ENCODE data around the gene SMIM20.
A peak's percentile ranks its signal among the peaks of the same experiment; 100 is the strongest.
"Not testable (repeated sequence)": the region's sequence is repeated elsewhere in the genome, so short reads cannot be mapped to it uniquely, and the experiment has no call there.

SMIM20 gene

DNA sequence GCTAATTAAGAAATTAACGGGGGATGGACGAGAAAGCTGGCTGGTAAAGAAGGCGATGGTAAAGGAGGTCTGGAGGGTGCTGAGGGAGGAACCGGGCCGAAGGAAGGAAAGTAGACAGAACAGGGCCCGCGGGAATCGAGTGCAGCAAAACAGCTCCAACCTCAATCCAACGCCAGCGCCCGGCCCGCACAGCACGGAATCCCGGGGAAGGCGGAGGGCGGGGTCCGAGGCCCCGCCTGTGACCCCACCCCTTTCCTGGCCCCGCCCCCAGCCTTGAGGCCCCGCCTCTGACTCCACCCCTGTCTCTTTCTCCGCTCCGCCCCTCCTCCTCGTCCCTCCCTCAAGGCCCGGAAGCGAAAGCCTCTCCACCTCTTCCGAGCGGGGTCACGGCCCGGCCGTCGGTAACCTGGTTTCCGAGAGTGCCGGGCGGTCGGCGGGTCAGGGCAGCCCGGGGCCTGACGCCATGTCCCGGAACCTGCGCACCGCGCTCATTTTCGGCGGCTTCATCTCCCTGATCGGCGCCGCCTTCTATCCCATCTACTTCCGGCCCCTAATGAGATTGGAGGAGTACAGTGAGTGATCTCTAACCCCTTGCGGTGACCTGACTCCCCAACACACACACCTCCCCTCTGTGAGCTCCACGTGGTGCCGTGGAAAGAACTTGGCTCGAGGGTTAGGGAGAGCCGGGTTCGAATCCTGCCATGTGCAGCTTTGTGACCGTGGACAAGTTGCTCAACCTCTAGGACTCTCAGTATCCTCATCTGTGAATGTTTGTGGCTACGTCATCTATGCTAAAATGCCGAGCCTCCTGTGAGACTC, at the start of gene SMIM20:
Gene SMIM20 (plus strand): TSS at position 370 of the 819 bp plus-strand sequence. CDS start 94 bp downstream, at position 464.
- peak; percentile 99 for DNase-seq (ENCODE audit: low spot score)

DNA sequence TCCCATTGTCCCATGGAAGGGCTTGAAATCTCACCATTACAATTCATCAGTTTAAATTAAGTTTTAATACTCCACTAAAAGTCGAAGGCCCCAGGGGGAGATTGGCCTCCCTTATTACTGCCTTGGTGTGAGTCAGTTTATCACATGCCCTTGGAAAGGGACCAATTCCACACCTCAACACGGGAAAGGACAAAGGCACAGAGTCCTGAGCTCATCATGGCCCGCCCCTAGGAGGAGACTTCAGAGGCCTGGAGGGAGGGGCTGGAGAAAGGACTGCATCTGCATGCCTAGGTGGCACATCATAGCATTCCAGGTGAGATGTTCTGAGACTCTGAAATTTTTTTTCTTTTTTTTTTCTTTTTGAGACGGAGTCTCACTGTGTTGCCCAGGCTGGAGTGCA, 48.4 kb upstream of the SMIM20 start:
- peak; percentile 77 for DNase-seq (ENCODE audit: low spot score)

- not testable (repeated sequence) for DNase-seq (ENCODE audit: low spot score)
Measured at GRCh38 chr4:25866401-25866800, 47.6 kb upstream of the SMIM20 start.

DNA sequence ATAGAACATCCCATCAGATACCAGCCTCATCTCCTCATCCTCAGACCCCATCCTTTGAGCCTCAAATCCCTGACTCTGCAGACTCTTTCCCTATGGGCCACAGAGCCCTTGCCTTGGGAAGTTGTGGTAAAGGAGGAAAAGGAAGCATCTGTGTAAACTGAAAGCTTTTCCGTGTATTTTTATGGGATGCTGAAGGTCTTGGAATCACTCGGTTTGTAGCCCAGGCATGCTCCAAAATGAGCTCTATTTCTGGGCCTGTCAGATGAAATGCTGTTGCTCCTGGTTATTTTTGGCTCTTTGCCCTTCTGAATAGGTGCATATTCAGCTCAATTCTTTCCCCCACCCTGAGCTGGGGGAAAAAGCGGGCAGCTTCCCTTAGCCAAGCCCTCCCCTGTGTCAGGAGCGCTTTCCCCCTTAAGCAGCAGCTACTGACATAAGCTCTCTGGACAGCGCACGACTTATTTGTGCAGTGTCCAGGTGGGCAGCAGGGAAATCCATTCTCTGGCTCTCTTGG, 46.2 kb upstream of the SMIM20 start:
- DNase-seq (ENCODE audit: low spot score): no peak

DNA sequence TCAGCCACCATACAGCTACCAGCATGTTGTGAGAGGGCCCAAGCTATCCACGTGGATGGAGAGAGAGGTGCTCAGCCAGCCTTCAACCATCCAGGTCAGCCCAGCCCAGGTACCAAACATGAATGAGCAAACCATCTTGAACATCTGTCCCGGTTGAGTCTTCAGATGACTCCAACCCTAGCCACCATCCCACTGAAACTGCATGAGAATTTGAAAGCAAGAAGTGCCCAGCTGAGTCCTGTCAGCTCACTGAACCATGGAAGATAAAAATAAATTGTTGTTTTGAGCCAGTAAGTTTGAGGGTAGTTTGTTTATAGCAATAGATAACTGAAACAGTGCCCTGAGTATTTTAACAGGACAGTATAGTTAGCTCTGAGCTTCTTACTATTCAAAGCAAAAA, 43.9 kb upstream of the SMIM20 start:
- no peak for DNase-seq (ENCODE audit: low spot score)

DNA sequence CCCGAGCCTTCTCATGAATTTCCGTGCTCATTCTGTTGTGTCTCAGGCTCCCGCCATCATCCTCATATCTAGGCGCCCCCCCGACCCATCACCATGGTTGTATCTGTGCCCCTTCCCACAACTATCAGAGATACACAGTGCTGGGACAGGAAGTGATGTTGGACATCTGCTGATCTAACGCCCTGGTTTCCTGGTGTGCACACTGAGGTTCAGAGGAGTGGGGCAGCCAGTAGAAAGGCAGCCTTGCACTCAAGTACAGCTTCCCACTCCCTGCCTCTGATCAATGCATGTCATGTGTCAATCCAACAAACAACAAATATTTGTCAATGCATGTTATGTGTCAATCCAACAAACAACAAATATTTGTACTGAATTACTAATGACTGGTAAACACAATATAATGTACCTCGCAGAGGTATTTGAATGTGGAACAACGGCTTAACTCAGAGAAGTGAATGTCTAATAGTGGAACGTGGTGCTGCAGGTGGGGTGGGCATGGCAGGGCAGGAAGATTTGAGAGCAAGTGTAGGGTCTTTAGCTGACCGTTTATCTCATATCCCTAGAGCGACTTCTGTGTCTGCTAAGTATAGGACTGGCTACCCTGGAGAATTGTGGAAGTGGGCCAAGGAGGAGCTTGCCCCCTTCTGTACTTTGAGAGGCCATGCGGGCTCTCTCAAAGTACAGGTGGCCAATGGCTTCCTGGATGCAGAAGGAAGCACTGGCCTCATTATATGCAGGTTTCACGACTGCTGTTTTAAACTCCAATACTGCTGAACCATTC, 41.0 kb upstream of the SMIM20 start:
- no peak for DNase-seq (ENCODE audit: low spot score)

DNA sequence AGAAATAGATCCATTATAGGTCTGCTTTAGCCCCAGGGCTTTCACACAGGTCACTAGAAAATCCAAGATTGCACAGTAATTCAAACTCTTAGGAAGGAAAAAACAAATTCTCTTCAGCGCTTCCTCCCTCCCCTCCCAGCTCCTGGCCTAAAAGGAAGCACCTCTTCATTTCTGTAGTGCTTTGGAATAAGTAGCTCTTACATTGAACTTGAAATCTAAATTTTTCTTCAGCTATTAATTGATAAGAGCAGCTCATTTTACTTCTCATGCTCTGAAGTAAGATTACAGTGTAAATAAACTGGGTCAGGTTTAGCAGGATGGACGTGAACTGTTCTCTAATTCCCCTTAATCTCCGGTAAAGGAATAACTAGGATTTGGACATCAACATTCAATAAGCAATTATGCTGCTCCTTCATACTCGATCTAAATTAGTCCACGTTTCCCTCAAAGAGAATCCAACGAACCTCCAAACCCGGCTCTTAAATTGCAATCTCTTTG, 40.3 kb upstream of the SMIM20 start:
- no peak for DNase-seq (ENCODE audit: low spot score)

- no peak for DNase-seq (ENCODE audit: low spot score)
Measured at GRCh38 chr4:25874655-25875054, 39.4 kb upstream of the SMIM20 start.

GRCh38 chr4:25875281-25875745, 38.7 kb upstream of the SMIM20 start:
- DNase-seq (ENCODE audit: low spot score): no peak

DNA sequence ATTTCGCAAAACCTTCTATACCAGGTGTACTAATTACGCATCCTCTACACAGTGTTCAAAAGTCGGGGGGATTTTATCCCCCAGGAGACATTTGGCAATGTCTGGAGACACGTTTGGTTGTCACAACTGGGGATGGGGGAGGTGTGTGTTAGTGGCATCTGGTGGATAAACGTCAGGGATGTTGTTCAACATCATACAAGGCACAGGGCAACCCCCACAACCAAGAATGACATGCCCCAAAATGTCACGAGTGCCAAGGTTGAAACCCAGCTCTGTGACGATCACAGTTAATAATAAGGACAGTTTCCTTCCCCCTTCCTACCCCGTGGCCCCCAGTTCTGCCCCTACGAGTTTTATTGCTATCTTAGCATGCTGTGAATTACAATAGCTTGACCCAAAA, 35.3 kb upstream of the SMIM20 start:
- DNase-seq (ENCODE audit: low spot score): no peak

DNA sequence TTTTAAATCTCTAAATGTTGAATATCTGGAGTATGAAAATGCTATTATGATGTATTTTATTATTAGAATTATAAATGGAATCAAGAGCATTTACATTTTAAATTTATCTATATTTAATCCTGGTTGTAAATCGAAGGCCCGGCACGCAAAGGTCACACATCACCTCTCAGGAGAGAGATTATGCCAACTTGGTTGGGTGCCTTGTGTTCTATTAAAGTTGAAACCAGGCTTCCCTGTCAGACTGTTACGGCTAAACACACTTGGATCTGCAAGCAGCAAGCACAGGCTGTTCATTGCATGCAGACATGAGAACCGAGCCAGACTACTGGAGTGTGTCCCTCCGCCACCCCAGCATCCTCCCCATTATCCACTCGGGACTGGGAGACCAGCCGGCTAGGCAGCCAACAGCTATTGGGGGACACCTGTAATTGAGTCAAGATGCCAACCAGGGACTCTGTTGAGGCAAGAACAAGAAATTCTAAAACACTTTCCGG, 34.9 kb upstream of the SMIM20 start:
- no peak for DNase-seq (ENCODE audit: low spot score)

DNA sequence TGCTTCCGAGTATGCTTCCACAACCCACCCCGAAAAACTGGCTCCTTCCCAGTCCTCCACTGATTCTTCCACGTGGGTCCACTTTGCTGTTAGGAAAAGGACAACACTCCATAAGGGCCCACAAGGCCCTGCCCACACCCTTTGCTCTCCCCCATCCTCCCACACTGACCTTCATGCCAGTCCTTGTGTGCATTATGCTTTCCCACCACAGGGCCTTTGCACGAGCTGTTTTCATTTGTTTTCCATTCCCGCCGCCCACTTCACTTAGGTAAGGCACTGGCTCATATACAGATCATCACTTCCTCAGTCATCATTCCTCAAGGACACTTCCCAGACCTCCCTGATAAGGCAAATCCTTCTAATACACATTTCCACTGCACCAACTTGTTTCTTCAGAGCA, 34.4 kb upstream of the SMIM20 start:
- no peak for DNase-seq (ENCODE audit: low spot score)

DNA sequence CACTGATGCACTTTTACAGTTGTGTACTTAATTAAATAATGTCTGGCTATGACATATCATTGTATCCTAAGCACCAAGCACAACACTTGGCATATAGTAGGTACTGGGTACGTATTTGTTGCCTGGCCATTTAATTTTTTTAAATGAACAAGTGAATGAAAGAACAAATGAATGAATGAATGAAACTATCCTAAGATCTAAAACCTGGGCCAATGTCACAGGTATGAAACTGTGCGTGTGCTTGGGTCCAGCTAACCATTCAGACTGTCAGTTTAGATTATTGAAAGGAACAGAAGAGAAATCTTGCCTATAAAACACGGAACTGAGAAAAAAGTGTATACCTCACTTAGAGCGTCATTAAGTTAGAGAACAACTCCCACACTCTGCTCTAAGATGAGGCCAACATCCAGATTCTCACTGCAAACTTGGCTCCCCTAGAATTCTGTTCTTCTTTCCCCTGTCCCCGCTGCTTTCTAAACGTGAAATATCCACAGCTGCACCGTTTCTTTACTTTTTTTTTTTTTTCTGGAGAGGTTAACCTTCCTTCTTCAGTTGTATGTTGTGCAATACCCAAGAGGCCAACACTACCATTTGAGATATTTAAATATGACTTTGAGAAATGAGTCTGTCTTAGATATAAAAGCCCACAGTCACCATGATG, 33.9 kb upstream of the SMIM20 start:
- DNase-seq (ENCODE audit: low spot score): no peak

- DNase-seq (ENCODE audit: low spot score): no peak
Measured at GRCh38 chr4:25881193-25881592, 32.8 kb upstream of the SMIM20 start.

DNA sequence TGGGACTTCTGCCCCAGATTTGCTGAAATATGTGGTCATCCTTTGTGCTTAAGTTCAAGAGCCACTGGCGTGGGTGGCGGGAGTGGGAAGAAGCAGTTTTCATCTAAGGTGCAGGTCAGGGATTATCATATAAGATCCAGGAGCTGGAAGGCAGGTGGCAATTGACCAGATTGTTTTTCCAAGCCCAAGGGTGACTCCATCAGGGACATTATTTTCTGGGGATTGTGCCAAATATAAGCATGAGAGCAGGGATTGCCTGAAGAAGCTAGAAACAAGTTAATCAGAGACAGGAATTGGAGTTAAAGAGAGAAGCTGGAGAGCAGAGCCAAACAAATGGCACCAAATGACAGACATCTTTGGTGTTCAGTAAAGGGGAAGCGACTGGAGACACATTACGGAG, 31.8 kb upstream of the SMIM20 start:
- no peak for DNase-seq (ENCODE audit: low spot score)

DNA sequence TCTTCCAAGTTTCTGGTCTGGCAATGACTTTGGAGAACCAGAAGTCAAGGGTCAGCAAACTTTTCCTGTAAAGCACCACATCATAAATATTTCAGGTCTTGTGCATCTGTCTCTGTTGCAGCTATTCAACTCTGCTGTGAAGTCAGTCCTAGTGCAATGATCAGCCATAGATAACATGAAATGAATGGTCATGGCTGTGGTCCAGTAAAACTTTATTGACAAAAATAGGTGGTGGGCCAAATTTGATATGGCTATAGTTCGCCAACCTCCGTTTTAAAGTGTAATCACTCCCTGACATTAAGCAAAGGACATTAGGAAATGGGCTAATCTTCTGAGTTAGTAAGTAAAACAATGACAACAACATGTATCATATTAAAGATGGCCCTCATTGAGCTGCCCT, 30.5 kb upstream of the SMIM20 start:
- no peak for DNase-seq (ENCODE audit: low spot score)

- no peak for DNase-seq (ENCODE audit: low spot score)
Measured at GRCh38 chr4:25884031-25884782, 29.8 kb upstream of the SMIM20 start.

DNA sequence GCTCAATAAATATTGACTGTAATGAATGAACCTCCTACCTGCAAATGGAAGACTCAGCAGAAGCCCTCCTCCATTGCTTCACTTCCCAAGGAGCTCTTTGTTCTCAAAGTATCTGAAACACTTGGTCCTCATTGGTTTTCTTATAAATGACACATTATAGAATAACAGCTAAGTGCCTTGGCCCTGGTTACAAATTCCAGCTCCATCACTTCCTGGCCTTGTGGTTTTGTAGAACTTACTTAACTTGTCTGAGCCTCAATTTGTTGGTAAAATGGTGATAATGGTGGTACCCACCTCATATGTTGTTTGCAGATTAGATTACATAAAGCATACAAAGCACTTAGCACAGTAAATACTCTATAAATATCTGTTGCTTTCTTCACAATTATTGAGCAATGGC, 25.2 kb upstream of the SMIM20 start:
- DNase-seq (ENCODE audit: low spot score): no peak

DNA sequence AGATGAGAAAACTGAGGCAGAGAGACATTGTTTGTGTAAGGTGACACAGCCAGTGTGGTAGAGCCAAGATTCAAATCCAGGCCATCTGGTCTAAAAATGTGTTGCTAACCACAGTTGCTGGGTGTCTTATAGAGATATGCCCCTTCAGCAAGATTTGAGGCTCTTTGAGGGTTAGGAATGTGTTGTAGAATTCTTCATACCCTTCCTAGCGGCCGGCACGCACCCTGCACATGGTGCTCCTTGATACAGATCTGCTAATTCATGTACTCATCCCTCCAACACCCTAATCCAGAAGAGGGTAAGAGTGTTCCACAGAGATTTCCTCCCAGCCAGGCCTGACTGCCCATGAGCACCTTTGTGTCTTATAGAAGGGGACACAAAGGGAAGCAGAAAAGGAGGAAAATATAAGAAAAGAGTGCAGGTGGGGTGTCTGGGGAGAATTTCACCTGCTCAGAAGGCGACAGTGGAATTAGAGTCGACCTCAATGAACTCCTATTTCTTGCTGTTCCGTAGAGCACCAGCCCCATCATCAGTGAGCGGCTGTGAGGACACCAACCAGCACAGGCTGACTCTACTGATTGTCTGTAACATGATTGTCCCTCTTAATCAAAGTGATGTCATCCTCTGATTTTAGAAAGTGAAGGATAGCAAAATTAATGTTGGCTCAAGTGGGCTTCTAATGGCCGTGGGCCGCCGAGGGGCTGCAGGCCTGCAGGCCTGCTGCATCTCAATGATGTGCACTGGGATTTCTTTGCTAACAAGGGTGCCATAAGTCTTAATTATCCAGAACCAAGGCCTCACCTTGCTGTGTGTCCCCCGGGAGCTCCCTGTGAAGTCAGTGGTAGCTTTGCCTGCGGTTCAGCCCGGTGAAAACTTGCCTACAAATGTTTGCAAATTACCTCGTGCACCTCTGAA, 24.2 kb upstream of the SMIM20 start:
- no peak for DNase-seq (ENCODE audit: low spot score)

All from iPS-NIHi11 (cell line).